Kidney (tissue), 14 donors: ENCODE data around the gene FANCE. TPM values are rescaled to one million over a fixed set of nuclear protein-coding genes. Genes with fewer than 3 reads are reported as not detected.

Experiments used
- DNase-seq, 5 donors: peaks; one replicate each; pipeline ENCODE4 v3.0.0-alpha.2; 2013 to 2020
- FAIRE-seq: peaks from 2 replicates; lab custom pipeline; 2012; peaks lifted over from hg19 to GRCh38; lab: Jason Lieb, UNC
- H3K27ac ChIP-seq, 2 donors: one replicate each; pipeline ENCODE4 v1.7.0; 2013; ENCODE audit warnings: low read depth in 2 of 2, low read length in 2 of 2, inconsistent platforms in 1 of 2
- H3K27me3 ChIP-seq: one replicate; pipeline ENCODE4 v1.7.1; 2013; ENCODE audit warnings: low read length, inconsistent platforms; ENCODE audit not compliant: control insufficient read depth, insufficient read depth
- H3K36me3 ChIP-seq, 3 donors: one replicate each; pipeline versions ENCODE4 v1.7.0 to v1.7.1; 2013; ENCODE audit warnings: low read length in 3 of 3, control low read depth in 1 of 3, inconsistent platforms in 1 of 3; ENCODE audit not compliant: insufficient read depth in 3 of 3, control insufficient read depth in 2 of 3
- H3K4me1 ChIP-seq, 3 donors: one replicate each; pipeline versions ENCODE4 v1.7.0 to v1.7.1; 2013; ENCODE audit warnings: low read length in 3 of 3, inconsistent platforms in 1 of 3, low read depth in 1 of 3; ENCODE audit not compliant: control insufficient read depth in 2 of 3, insufficient read depth in 2 of 3
- H3K4me3 ChIP-seq, 3 donors: one replicate each; pipeline versions ENCODE4 v1.7.0 to v1.8.1; 2013; ENCODE audit warnings: low read length in 3 of 3, control low read depth in 1 of 3, inconsistent platforms in 1 of 3
- H3K9ac ChIP-seq, 3 donors: one replicate each; pipeline versions ENCODE4 v1.7.0 to v1.7.1; 2013; ENCODE audit warnings: low read length in 3 of 3, control low read depth in 1 of 3, inconsistent platforms in 1 of 3
- H3K9me3 ChIP-seq, 3 donors: one replicate each; pipeline versions ENCODE4 v1.7.0 to v1.7.1; 2013; ENCODE audit warnings: low read length in 3 of 3, control low read depth in 1 of 3, inconsistent platforms in 1 of 3; ENCODE audit not compliant: control insufficient read depth in 2 of 3, insufficient read depth in 1 of 3
- CTCF ChIP-seq: IDR thresholded peaks from 3 replicates; pipeline ENCODE4 v1.5.1; 2012; ENCODE audit warnings: mild to moderate bottlenecking, moderate library complexity, borderline replicate concordance; ENCODE audit not compliant: insufficient read depth; ENCODE audit errors: extremely low read depth
- intact Hi-C: fragments of 100-400 bp; cut with DNase I; formaldehyde crosslinking; loops from one replicate; pipeline ENCODE4 v1.11.1; 2022
- polyA plus RNA-seq: library from polyadenylated mRNA; stranded (reverse); fragments of 350-450 nt; fragmentation: Illumina TruSeq; extraction: RNeasy Lipid Tissue Mini Kit (QIAGEN cat#74804); gene quantifications from one replicate; pipeline ENCODE4 v1.2.3, GENCODE V29; 2014; ENCODE audit warnings: low read depth, low replicate concordance; ENCODE audit not compliant: insufficient read depth
- total RNA-seq: library from RNA; stranded (reverse); fragmentation: NEBNext Ultra II Directional; extraction: Animal tissue kit (Norgen Biotek cat#: 25700); gene quantifications from one replicate; pipeline ENCODE4 v1.2.1, GENCODE V29; 2021
- donor health status: control.
- donor health status: control.
- donor health status: control.
- donor health status: control.
- donor health status: control.
- donor health status: DM: yes; HTN: yes; CAD: no.
- donor health status: Normal renal cell carcinoma (clear cell type).

Gene FANCE
- total and polyA plus RNA-seq, 2 donors from 2014 or later: 1.2 to 2.7 TPM

GRCh38 chr6:35411066-35411465, 41.1 kb upstream of the FANCE start:
- Histone ChIP-seq H3K27me3 (no peaks in the 10 kb centered on the region), H3K4me3 (no peak overlapping the region), H3K9me3 (no peaks in the 10 kb centered on the region), H3K4me1 (peaks cover 0 to 5% (median 0%) of the 10 kb centered on the region in 3 donors), H3K36me3 (peaks cover 0 to 2% (median 0%) of the 10 kb centered on the region in 3 donors), H3K27ac (no peak overlapping the region), H3K9ac (no peak overlapping the region)
- intact Hi-C loops: no loop called here
- no peak for TF ChIP-seq CTCF
- no peak for DNase-seq
- FAIRE-seq: no peak

GRCh38 chr6:35412102-35412501, 40.0 kb upstream of the FANCE start:
- no peak for DNase-seq
- no peaks in the 10 kb centered on the region for H3K9me3 ChIP-seq
- H3K4me1 ChIP-seq: peaks cover 0 to 5% (median 0%) of the 10 kb centered on the region in 3 donors
- no peak for FAIRE-seq
- no peak overlapping the region for H3K27ac ChIP-seq
- H3K27me3 ChIP-seq: no peaks in the 10 kb centered on the region
- H3K9ac ChIP-seq: no peak overlapping the region
- no peak for TF ChIP-seq CTCF
- peaks cover 0 to 2% (median 0%) of the 10 kb centered on the region in 3 donors for H3K36me3 ChIP-seq
- intact Hi-C loops: no loop called here
- H3K4me3 ChIP-seq: no peak overlapping the region

- no peaks in the 10 kb centered on the region for H3K9me3 ChIP-seq
- DNase-seq (no peak), FAIRE-seq (no peak)
- H3K9ac ChIP-seq: no peak overlapping the region
- intact Hi-C loops: no loop called here
- H3K27ac ChIP-seq: no peak overlapping the region
- H3K27me3 ChIP-seq: no peaks in the 10 kb centered on the region
- no peak overlapping the region for H3K4me3 ChIP-seq
- TF ChIP-seq CTCF: no peak
- peaks cover 0 to 5% (median 0%) of the 10 kb centered on the region in 3 donors for H3K4me1 ChIP-seq
- peaks cover 0 to 8% (median 6%) of the 10 kb centered on the region in 3 donors for H3K36me3 ChIP-seq
Measured at GRCh38 chr6:35413911-35414310, 38.2 kb upstream of the FANCE start.
